ENCODE results near the gene XPR1. TPM values are rescaled to one million over a fixed set of nuclear protein-coding genes. Genes with fewer than 3 reads are reported as not detected.
"Not testable (repeated sequence)": the region's sequence is repeated elsewhere in the genome, so short reads cannot be mapped to it uniquely, and the experiment has no call there.

The XPR1 gene
- total and polyA plus RNA-seq, 9 donors, result 6.5 to 12.4 (median 9.1) TPM

DNA sequence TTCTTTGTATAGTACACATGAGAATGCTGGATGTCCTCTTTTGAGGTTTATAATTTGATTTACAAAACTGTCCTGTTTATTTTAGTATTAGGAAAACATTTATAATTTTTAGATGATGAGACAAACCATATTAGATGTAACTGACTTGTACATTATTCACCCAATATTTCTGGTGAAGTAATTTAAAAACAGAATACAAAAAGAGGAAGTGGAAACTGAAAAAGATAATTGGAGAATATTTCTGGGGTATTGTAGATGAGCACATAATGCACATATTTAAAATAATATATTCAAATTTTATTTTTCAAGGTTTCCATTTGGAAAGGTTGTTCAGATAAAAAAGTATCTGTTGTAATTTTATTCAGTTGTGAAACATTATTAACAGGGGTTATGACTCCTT lies 40.7 kb downstream of the XPR1 start:
- Histone ChIP-seq H3K27ac (ENCODE audit: low read length) (no peak overlapping the region), H3K9me3 (replicated peaks; ENCODE audit: control insufficient read depth, low read depth, low read length) (peaks cover 3% of the 10 kb centered on the region), H3K4me3 (ENCODE audit: low read length) (no peak overlapping the region), H3K4me1 (ENCODE audit: control insufficient read depth, insufficient read depth, low read length) (no peaks in the 10 kb centered on the region), H3K27me3 (ENCODE audit: control insufficient read depth, insufficient read depth, low read length) (no peaks in the 10 kb centered on the region), H3K36me3 (ENCODE audit: control insufficient read depth, insufficient read depth, low read length) (no peaks in the 10 kb centered on the region)
- DNase-seq, result no peak

DNA sequence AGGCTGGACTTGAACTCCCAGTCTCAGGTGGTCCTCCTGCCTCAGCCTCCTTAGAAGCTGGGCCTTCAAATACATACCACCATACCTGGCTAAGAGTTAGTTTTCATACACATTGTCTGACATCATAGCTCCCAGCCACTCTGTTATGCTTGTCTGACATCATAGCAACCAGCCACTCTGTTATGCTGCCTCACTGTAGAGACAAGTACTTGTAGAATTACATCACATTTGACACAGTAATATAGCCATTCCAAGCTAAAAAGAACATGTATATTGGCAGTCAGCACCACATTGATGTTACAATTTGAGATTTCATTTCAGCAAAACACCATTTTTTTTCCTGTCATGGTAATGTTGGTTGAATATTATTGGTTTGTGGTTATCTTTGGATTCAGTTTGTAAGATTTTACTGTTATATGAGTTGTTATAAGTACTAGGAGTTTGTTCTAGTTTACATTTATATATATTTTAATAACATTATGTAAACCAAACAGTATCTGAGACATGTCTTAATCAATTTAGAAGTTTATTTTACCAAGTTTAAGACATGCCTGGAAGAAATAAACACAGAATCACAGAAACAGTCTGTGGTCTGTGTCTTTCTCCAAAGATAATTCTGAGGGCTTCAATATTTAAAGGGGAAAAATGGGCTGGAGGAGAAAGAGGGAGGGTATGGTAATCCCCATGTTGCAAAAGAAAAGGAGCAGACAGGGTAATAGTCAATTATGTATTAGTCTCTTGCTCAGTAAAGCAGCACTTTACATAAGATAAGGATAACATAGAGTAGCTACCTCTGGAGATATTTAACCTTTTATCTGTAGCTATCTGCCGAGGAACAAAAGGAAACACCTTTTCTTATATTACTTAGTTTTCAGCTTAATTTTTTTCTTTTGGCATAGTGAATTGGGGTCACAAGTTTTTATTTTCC lies 43.0 kb downstream of the XPR1 start:
- no peak overlapping the region for H3K27ac ChIP-seq (ENCODE audit: low read length)
- no peaks in the 10 kb centered on the region for H3K36me3 ChIP-seq (ENCODE audit: control insufficient read depth, insufficient read depth, low read length)
- no peaks in the 10 kb centered on the region for H3K27me3 ChIP-seq (ENCODE audit: control insufficient read depth, insufficient read depth, low read length)
- H3K4me1 ChIP-seq (ENCODE audit: control insufficient read depth, insufficient read depth, low read length), result no peaks in the 10 kb centered on the region
- no peak overlapping the region for H3K4me3 ChIP-seq (ENCODE audit: low read length)
- DNase-seq, result no peak
- WGBS (ENCODE audit: insufficient coverage), result no CpG with 5 or more reads among the region's 1 CpG
- peaks cover 3% of the 10 kb centered on the region for H3K9me3 ChIP-seq (replicated peaks; ENCODE audit: control insufficient read depth, low read depth, low read length)

DNA sequence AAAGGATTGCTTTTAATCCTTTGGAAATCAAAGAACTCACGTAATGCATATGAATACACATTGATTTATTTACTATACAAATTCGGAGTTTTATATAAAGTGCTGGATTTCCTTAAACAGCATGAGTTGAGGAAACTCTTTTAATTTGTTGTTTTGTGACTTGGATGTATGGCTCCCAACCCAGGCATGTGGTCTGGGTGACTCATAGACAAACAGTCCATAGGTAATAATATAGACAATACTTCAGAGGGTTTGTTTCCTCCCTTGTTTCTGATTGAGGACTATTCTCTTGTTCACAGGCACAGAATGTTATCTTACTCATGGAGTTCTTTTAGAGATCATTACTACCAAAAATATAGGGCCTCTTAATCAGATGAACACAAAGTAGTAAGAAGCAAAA lies 43.8 kb downstream of the XPR1 start:
- Histone ChIP-seq H3K36me3 (ENCODE audit: control insufficient read depth, insufficient read depth, low read length) (no peaks in the 10 kb centered on the region), H3K9me3 (replicated peaks; ENCODE audit: control insufficient read depth, low read depth, low read length) (peaks cover 3% of the 10 kb centered on the region), H3K27ac (ENCODE audit: low read length) (no peak overlapping the region), H3K4me3 (ENCODE audit: low read length) (no peak overlapping the region), H3K4me1 (ENCODE audit: control insufficient read depth, insufficient read depth, low read length) (no peaks in the 10 kb centered on the region), H3K27me3 (ENCODE audit: control insufficient read depth, insufficient read depth, low read length) (no peaks in the 10 kb centered on the region)
- WGBS (ENCODE audit: insufficient coverage), result no CpG with 5 or more reads among the region's 2 CpGs
- DNase-seq, result no peak

DNA sequence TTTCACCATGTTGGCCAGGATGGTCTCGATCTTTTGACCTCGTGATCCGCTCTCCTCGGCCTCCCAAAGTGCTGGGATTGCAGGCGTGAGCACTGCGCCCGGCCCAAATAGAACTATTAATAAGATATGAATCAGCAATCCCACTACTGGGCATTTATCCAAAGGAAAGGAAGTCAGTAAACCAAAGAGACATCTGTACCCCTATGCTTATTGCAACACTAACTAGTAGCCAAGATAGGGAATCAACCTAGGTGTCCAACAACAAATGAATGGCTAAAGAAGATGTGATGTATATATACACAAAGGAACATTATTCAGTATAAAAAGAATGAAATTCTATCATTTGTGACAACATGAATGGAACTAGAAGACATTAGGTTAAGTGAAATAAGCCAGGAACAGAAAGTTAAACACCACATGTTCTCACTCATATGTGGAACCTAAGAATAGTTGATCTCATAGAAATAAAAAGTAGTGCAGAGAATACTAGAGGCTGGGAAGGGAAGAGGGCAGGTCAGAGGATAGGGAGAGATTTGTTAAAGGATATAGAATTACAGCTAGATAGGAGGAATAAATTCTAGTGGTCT lies 48.8 kb downstream of the XPR1 start:
- Histone ChIP-seq H3K4me1 (ENCODE audit: control insufficient read depth, insufficient read depth, low read length) (no peaks in the 10 kb centered on the region), H3K27me3 (ENCODE audit: control insufficient read depth, insufficient read depth, low read length) (no peaks in the 10 kb centered on the region), H3K36me3 (ENCODE audit: control insufficient read depth, insufficient read depth, low read length) (no peaks in the 10 kb centered on the region), H3K4me3 (ENCODE audit: low read length) (no peak overlapping the region), H3K27ac (ENCODE audit: low read length) (no peak overlapping the region), H3K9me3 (replicated peaks; ENCODE audit: control insufficient read depth, low read depth, low read length) (no peaks in the 10 kb centered on the region)
- no CpG with 5 or more reads among the region's 7 CpGs for WGBS (ENCODE audit: insufficient coverage)
- DNase-seq, result no peak

DNA sequence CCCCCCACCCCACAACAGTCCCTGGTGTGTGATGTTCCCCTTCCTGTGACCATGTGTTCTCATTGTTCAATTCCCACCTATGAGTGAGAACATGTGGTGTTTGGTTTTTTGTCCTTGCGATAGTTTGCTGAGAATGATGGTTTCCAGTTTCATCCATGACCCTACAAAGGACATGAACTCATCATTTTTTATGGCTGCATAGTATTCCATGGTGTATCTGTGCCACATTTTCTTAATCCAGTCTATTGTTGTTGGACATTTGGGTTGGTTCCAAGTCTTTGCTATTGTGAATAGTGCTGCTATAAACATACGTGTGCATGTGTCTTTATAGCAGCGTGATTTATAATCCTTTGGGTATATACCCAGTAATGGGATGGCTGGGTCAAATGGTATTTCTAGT lies 51.3 kb downstream of the XPR1 start:
- no CpG with 5 or more reads among the region's 3 CpGs for WGBS (ENCODE audit: insufficient coverage)
- not testable (repeated sequence) for H3K27me3 ChIP-seq (ENCODE audit: control insufficient read depth, insufficient read depth, low read length); H3K4me1 ChIP-seq (ENCODE audit: control insufficient read depth, insufficient read depth, low read length); H3K36me3 ChIP-seq (ENCODE audit: control insufficient read depth, insufficient read depth, low read length); H3K27ac ChIP-seq (ENCODE audit: low read length); DNase-seq; H3K4me3 ChIP-seq (ENCODE audit: low read length); H3K9me3 ChIP-seq (replicated peaks; ENCODE audit: control insufficient read depth, low read depth, low read length)

- no peak for DNase-seq
- no CpG with 5 or more reads among the region's 2 CpGs for WGBS (ENCODE audit: insufficient coverage)
- H3K27me3 ChIP-seq (ENCODE audit: control insufficient read depth, insufficient read depth, low read length), result no peaks in the 10 kb centered on the region
- H3K27ac ChIP-seq (ENCODE audit: low read length), result no peak overlapping the region
- peaks cover 3% of the 10 kb centered on the region for H3K9me3 ChIP-seq (replicated peaks; ENCODE audit: control insufficient read depth, low read depth, low read length)
- no peak overlapping the region for H3K4me3 ChIP-seq (ENCODE audit: low read length)
- no peaks in the 10 kb centered on the region for H3K36me3 ChIP-seq (ENCODE audit: control insufficient read depth, insufficient read depth, low read length)
- no peaks in the 10 kb centered on the region for H3K4me1 ChIP-seq (ENCODE audit: control insufficient read depth, insufficient read depth, low read length)
These were observed 59.6 kb downstream of the XPR1 start for GRCh38 chr1:180691322-180691913.

- Histone ChIP-seq H3K4me1 (ENCODE audit: control insufficient read depth, insufficient read depth, low read length) (no peaks in the 10 kb centered on the region), H3K36me3 (ENCODE audit: control insufficient read depth, insufficient read depth, low read length) (no peaks in the 10 kb centered on the region), H3K27ac (ENCODE audit: low read length) (no peak overlapping the region), H3K4me3 (ENCODE audit: low read length) (no peak overlapping the region), H3K27me3 (ENCODE audit: control insufficient read depth, insufficient read depth, low read length) (no peaks in the 10 kb centered on the region), H3K9me3 (replicated peaks; ENCODE audit: control insufficient read depth, low read depth, low read length) (peaks cover 12% of the 10 kb centered on the region)
- no peak for DNase-seq
- 100% methylated on average over 1 of the region's 5 CpGs for WGBS (ENCODE audit: insufficient coverage)
These were observed 61.9 kb downstream of the XPR1 start for GRCh38 chr1:180693564-180694244.

GRCh38 chr1:180695282-180695681 lies 63.5 kb downstream of the XPR1 start:
- Histone ChIP-seq H3K9me3 (replicated peaks; ENCODE audit: control insufficient read depth, low read depth, low read length) (peaks cover 15% of the 10 kb centered on the region), H3K4me1 (ENCODE audit: control insufficient read depth, insufficient read depth, low read length) (no peaks in the 10 kb centered on the region), H3K36me3 (ENCODE audit: control insufficient read depth, insufficient read depth, low read length) (no peaks in the 10 kb centered on the region), H3K27me3 (ENCODE audit: control insufficient read depth, insufficient read depth, low read length) (no peaks in the 10 kb centered on the region), H3K4me3 (ENCODE audit: low read length) (no peak overlapping the region), H3K27ac (ENCODE audit: low read length) (no peak overlapping the region)
- no peak for DNase-seq
- WGBS (ENCODE audit: insufficient coverage), result no CpG with 5 or more reads among the region's 8 CpGs

DNA sequence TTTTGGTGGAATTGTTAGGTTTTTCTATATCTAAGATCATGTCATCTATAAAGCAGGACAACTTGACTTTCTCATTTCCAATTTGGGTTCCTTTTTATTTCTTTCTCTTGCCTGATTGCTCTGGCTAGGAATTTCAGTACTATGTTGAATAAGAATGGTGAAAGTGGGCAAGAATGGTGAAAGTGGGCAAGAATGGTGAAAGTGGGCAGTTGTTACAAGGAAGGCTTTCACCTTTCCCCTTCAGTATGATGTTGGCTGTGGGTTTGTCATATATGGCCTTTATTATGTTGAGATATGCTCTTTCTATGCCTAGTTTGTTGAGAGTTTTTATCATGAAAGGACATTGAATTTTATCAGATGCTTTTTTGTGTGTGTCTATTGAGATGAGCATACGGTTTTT lies 64.5 kb downstream of the XPR1 start:
- 100% methylated on average over 1 of the region's 1 CpG for WGBS (ENCODE audit: insufficient coverage)

GRCh38 chr1:180698580-180698979 lies 66.8 kb downstream of the XPR1 start:
- Histone ChIP-seq H3K4me1 (ENCODE audit: control insufficient read depth, insufficient read depth, low read length) (no peaks in the 10 kb centered on the region), H3K4me3 (ENCODE audit: low read length) (no peak overlapping the region), H3K9me3 (replicated peaks; ENCODE audit: control insufficient read depth, low read depth, low read length) (peaks cover 22% of the 10 kb centered on the region), H3K27ac (ENCODE audit: low read length) (no peak overlapping the region), H3K27me3 (ENCODE audit: control insufficient read depth, insufficient read depth, low read length) (no peaks in the 10 kb centered on the region), H3K36me3 (ENCODE audit: control insufficient read depth, insufficient read depth, low read length) (no peaks in the 10 kb centered on the region)
- no peak for DNase-seq
- no CpG with 5 or more reads among the region's 1 CpG for WGBS (ENCODE audit: insufficient coverage)

More for the DNA sequence above, 64.5 kb downstream of the XPR1 start:
- peaks cover 15% of the 10 kb centered on the region for H3K9me3 ChIP-seq (replicated peaks; ENCODE audit: control insufficient read depth, low read depth, low read length)
- H3K27ac ChIP-seq (ENCODE audit: low read length), result no peak overlapping the region
- no peak for DNase-seq
- no peaks in the 10 kb centered on the region for H3K4me1 ChIP-seq (ENCODE audit: control insufficient read depth, insufficient read depth, low read length)
- no peaks in the 10 kb centered on the region for H3K27me3 ChIP-seq (ENCODE audit: control insufficient read depth, insufficient read depth, low read length)
- H3K36me3 ChIP-seq (ENCODE audit: control insufficient read depth, insufficient read depth, low read length), result no peaks in the 10 kb centered on the region
- no peak overlapping the region for H3K4me3 ChIP-seq (ENCODE audit: low read length)
